ENCODE results near the gene ILF3.

The ILF3 gene

DNA sequence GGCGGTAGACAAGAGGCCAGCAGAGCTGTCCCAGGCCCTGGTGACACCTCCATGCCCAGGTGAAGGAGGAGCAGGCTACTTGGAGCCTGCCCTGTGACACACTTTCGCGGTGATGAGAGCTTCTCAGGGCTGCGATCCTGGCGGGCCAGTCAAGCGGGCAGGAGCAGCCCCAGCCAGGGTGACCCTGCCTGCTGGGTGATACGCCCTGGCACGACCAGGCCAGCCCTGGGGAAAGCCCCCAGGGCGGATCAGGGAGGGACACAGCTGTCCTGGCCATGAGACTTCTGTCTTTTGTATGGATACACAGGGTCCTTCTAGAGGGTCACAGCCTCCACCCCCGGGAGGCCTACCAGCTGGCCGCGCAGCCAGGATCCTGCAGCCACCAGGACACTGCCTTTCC, 76.8 kb downstream of the ILF3 start:
- no peak for DNase-seq (ENCODE audit: low read depth in 2 of 2)

- DNase-seq (ENCODE audit: low read depth in 2 of 2): no peak
These were observed 81.6 kb downstream of the ILF3 start for GRCh38 chr19:10735741-10736140.

GRCh38 chr19:10736189-10736588, 82.0 kb downstream of the ILF3 start:
- no peak for DNase-seq (ENCODE audit: low read depth in 2 of 2)

DNA sequence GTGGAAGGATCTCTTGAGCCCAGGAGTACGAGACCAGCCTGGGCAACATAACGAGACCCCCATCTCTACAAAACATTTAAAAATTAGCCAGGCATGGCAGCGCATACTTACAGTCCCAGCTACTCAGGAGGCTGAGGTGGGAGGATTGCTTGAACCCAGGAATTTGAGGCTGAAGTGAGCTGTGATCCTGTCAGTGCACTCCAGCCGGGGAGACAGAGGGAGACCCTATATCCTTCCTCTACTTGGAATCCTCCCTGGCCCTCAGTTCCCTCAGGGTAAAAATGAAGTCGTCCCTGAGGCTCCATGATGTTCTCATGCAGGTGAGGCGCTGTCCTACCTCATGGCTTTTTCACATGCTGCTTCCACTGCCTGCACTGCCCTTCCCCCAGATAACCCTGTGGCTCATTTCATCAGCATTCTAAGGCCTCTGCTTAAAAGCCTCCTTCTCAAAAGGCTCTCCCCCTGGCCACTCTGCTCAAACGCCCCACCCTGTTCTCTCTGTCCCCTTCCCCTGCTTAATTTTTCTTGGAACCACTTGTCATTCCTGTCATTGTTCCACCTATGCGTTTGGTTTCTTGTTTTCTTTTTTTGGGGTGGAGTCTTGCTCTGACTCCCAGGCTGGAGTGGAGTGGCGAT, 82.9 kb downstream of the ILF3 start:
- no peak for DNase-seq (ENCODE audit: low read depth in 2 of 2)

DNA sequence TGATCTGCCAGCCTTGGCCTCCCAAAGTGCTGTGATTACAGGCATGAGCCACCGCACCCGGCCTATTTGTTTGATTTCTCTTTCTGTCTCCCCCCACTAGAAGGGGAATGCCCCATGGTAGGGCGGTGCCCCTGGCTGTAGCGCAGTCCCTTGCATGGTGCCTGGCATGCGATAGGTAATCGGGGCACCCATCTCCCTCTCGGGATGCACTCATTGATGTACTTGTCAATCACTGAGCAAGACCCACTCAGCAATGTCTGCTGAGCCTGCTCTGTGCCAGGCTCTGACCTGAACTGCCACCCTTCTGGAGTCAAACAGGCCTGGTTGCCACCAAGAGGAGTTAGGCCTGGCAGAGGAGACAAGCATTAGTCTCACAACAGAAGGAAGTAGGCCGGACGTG, 83.6 kb downstream of the ILF3 start:
- DNase-seq (ENCODE audit: low read depth in 2 of 2): no peak

- DNase-seq (ENCODE audit: low read depth in 2 of 2): no peak
These were observed 86.7 kb downstream of the ILF3 start for GRCh38 chr19:10740798-10741197.
